RWPE2 (cell line): ENCODE data around the gene VIT.

Source experiments
- ATAC-seq: fragments of 200-7000 bp; cut with Tn5 transposase; 3 replicates; pipeline ENCODE4 v1.9.1; 2021; ENCODE audit warnings: low read depth
- DNase-seq: peaks from one replicate; pipeline ENCODE4 v3.0.0-alpha.2; 2020; ENCODE audit warnings: low spot score
- H3K27ac ChIP-seq: fragments of 450-650 bp; 2 replicates; pipeline ENCODE4 v1.5.1; 2017; ENCODE audit warnings: mild to moderate bottlenecking; ENCODE audit not compliant: poor library complexity, severe bottlenecking
- H3K27me3 ChIP-seq: fragments of 250-450 bp; sonication (Bioruptor Pico); 2 replicates; pipeline ENCODE4 v1.5.1; 2021; ENCODE audit warnings: mild to moderate bottlenecking, moderate library complexity; ENCODE audit not compliant: insufficient read depth, poor library complexity, severe bottlenecking
- H3K36me3 ChIP-seq: fragments of 250-450 bp; sonication (Bioruptor Pico); 2 replicates; pipeline ENCODE4 v1.5.1; 2020; ENCODE audit warnings: low read depth, mild to moderate bottlenecking, moderate library complexity
- H3K4me1 ChIP-seq: fragments of 250-450 bp; sonication (Bioruptor Pico); 2 replicates; pipeline ENCODE4 v1.5.1; 2021; ENCODE audit warnings: mild to moderate bottlenecking, moderate library complexity; ENCODE audit not compliant: insufficient read depth, poor library complexity, severe bottlenecking
- H3K4me3 ChIP-seq: fragments of 250-450 bp; sonication (Bioruptor Pico); 2 replicates; pipeline ENCODE4 v1.5.1; 2021; ENCODE audit warnings: mild to moderate bottlenecking, moderate library complexity; ENCODE audit not compliant: severe bottlenecking
- H3K9me3 ChIP-seq: fragments of 250-450 bp; sonication (Bioruptor Pico); 2 replicates; pipeline ENCODE4 v1.5.1; 2021; ENCODE audit warnings: mild to moderate bottlenecking, moderate library complexity; ENCODE audit not compliant: severe bottlenecking
- CTCF ChIP-seq: fragments of 450-650 bp; IDR thresholded peaks from one replicate; pipeline ENCODE4 v1.5.1; 2017; ENCODE audit warnings: mild to moderate bottlenecking, moderate library complexity; ENCODE audit not compliant: poor library complexity, severe bottlenecking

VIT gene

DNA sequence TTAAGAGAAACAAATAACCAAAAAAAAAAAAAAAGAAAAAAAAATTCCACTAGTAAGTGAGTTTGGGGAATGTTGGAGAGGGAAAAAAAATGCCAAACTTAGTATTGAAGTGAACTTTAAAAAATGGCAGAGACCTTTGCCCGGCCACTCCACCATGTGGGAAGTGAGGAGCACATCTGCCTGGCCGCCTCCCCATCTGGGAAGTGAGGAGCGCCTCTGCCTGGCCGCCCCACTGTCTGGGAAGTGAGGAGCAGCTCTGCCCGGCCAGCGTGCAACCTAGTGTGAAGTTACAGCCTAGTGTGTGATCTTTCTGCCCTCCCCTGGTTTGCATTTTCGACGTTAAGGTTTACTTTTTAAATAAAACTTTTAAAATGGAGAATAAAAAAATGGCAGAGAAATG lies 33.9 kb upstream of the VIT start:
- Histone ChIP-seq H3K9me3 (no peaks in the 10 kb centered on the region), H3K4me3 (no peak overlapping the region), H3K4me1 (no peaks in the 10 kb centered on the region), H3K27ac (no peak overlapping the region), H3K36me3 (no peaks in the 10 kb centered on the region), H3K27me3 (peaks cover 3% of the 10 kb centered on the region)
- no peak for ATAC-seq
- TF ChIP-seq CTCF = no peak
- no peak for DNase-seq

- no peak for TF ChIP-seq CTCF
- ATAC-seq (no peak), DNase-seq (no peak)
- no peaks in the 10 kb centered on the region for H3K36me3 ChIP-seq
- H3K9me3 ChIP-seq = no peaks in the 10 kb centered on the region
- H3K27me3 ChIP-seq = peaks cover 3% of the 10 kb centered on the region
- H3K4me3 ChIP-seq = no peak overlapping the region
- no peak overlapping the region for H3K27ac ChIP-seq
- no peaks in the 10 kb centered on the region for H3K4me1 ChIP-seq
Observed at GRCh38 chr2:36663295-36663694, 33.2 kb upstream of the VIT start.

DNA sequence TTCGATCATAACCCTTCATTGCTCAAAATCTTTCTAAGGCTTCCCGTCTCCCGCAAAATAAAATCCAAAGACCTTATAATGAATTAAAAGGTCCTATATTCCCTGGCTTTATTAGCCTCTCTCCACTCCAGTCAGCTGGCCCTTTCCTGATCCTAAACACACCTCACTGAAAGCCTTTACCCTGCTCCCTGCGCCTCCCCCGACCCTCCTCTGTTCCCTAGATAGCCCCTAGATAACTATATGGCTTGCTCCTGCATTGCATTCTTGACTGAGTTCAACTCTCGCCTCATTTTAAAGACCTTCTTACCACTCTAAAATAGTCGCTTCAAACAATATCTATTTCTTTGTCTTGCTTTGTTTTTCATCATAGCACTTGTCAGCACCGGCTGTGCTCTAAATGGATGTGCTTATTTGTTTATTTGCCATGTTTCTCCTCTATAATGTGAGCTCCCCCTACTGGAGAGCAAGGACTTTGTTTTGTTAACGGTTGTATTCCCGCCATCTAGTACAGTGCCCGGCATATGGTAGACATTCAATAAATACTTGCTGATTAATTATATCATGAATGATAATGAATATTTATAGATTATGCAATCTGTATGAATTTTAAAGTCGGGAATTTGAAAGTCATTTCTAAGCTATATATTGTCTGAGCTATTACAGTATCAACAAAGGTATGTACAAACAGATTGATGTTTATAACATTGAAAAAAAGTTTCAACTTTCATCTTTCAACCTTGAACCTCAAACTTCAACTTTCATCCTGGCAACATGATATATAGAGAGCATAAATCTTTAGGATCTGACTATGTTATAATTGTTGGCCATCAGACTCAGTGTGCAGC lies 32.4 kb upstream of the VIT start:
- no peaks in the 10 kb centered on the region for H3K9me3 ChIP-seq
- no peak overlapping the region for H3K27ac ChIP-seq
- peaks cover 3% of the 10 kb centered on the region for H3K27me3 ChIP-seq
- H3K4me1 ChIP-seq = no peaks in the 10 kb centered on the region
- H3K4me3 ChIP-seq = no peak overlapping the region
- DNase-seq (no peak), ATAC-seq (peak; percentile 87)
- H3K36me3 ChIP-seq = no peaks in the 10 kb centered on the region
- peak; percentile 94 for TF ChIP-seq CTCF

DNA sequence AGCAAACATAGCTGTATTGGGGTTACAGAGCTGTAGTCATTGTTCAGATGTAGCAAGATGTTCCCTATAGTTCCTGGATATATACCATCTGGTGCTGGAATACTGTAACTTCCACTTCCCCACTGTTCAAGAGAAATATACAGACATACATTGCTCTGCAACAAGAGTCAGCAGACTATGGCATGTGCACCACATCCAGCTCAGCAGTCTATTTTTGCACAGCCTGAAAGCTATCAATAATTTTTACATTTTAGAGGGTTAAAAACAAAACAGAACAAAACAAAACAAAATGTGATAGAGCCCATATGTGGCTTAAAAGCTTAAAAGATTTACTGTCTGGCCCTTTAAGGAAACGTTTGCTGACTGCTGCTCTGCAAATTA lies 31.8 kb upstream of the VIT start:
- H3K4me1 ChIP-seq = no peaks in the 10 kb centered on the region
- H3K4me3 ChIP-seq = no peak overlapping the region
- no peak for DNase-seq
- no peaks in the 10 kb centered on the region for H3K36me3 ChIP-seq
- 0 out of 3 replicates have a peak, but pooled peaks have one; percentile 31 for ATAC-seq
- H3K9me3 ChIP-seq = no peaks in the 10 kb centered on the region
- H3K27ac ChIP-seq = no peak overlapping the region
- H3K27me3 ChIP-seq = peaks cover 3% of the 10 kb centered on the region
- no peak for TF ChIP-seq CTCF

GRCh38 chr2:36667931-36668330 lies 28.6 kb upstream of the VIT start:
- peaks cover 3% of the 10 kb centered on the region for H3K27me3 ChIP-seq
- DNase-seq (no peak), ATAC-seq (no peak)
- no peak overlapping the region for H3K27ac ChIP-seq
- H3K4me1 ChIP-seq = peaks cover 7% of the 10 kb centered on the region
- H3K9me3 ChIP-seq = no peaks in the 10 kb centered on the region
- no peak overlapping the region for H3K4me3 ChIP-seq
- no peak for TF ChIP-seq CTCF
- no peaks in the 10 kb centered on the region for H3K36me3 ChIP-seq
